GM12872 (cell line): ENCODE results near the gene CARM1.

Experiments used
- TF ChIP-seq, protein P1 (sequence below): IDR thresholded peaks from 3 replicates; pipeline ENCODE4 v1.5.1; 2011; ENCODE audit warnings: low read depth, mild to moderate bottlenecking, low read length, moderate library complexity; ENCODE audit not compliant: insufficient read depth

Gene CARM1

DNA sequence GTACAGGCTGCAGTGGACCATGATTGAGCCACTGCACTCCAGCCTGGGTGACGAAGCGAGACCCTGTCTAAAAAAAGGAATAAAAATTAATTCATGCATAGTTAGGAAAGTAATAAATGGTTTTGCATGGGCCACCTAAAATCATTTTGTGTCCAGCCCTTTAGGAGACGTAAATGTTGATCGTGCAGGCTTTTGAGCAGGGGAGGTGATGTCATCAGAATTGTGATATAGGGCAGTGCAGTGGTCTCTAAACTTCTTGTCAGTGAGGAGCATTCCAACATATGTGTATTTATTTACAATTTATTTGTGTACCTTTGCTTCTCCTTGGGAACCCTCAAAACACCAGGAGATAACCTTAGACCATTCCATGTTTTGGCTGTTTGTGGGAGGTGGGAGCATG, 92.5 kb downstream of the CARM1 start:
- TF ChIP-seq, protein P1, sequence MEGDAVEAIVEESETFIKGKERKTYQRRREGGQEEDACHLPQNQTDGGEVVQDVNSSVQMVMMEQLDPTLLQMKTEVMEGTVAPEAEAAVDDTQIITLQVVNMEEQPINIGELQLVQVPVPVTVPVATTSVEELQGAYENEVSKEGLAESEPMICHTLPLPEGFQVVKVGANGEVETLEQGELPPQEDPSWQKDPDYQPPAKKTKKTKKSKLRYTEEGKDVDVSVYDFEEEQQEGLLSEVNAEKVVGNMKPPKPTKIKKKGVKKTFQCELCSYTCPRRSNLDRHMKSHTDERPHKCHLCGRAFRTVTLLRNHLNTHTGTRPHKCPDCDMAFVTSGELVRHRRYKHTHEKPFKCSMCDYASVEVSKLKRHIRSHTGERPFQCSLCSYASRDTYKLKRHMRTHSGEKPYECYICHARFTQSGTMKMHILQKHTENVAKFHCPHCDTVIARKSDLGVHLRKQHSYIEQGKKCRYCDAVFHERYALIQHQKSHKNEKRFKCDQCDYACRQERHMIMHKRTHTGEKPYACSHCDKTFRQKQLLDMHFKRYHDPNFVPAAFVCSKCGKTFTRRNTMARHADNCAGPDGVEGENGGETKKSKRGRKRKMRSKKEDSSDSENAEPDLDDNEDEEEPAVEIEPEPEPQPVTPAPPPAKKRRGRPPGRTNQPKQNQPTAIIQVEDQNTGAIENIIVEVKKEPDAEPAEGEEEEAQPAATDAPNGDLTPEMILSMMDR = no peak

DNA sequence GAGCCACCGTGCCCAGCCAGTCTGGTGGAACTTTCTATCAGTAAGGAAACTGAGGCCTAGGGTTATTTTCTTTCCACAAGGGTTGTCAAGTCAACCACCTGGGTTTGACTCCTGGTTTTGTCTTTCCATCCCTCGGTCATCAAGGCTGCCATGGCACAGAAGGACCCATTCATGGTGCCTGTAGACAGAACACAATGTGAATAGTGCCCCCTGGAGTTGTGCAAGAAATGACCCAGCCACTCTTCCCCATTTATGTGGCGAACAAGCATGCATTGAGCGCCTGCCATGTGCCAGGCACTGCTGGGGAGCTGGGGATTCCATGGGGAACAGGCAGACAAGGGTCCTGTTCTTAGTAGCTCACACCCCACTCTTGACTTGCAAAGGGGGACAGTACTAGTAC, 93.5 kb downstream of the CARM1 start:
- TF ChIP-seq, protein P1 = no peak

DNA sequence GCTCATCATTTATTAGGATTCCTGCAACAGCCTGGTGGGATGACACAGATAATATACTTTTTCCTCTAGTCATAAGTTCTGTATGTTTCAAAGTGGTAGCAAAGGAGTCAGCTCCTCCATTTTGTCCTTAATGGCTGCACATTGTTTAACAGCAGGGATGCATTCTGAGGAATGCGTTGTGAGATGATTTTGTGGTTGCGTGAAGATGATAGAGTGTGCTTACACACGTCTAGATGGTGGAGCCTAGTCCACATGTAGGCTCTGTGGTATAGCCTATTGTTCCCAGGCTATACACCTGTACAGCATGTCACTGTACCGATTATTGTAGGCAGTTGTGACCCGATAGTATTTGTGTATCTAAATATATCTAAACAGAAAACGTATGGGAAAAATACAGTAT, 94.0 kb downstream of the CARM1 start:
- TF ChIP-seq, protein P1 = no peak

DNA sequence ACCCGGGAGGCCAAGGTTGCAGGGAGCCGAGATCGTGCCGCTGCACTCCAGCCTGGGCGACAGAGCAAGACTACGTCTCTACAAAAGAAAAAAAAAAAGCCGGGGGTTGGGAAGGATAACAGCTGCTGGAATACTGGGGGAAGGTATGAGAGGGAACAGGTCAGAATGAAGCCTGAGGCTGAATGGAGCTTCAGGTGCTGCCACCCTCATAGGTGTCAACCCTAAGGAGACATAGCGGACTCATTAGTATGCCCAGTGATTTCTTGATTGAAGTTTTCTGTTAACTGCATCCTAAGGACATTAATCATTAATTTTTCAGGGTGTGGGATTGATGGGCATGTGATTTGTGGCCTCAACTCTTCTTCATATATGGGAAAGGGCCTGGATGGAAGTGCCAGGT, 95.5 kb downstream of the CARM1 start:
- TF ChIP-seq, protein P1 = no peak

DNA sequence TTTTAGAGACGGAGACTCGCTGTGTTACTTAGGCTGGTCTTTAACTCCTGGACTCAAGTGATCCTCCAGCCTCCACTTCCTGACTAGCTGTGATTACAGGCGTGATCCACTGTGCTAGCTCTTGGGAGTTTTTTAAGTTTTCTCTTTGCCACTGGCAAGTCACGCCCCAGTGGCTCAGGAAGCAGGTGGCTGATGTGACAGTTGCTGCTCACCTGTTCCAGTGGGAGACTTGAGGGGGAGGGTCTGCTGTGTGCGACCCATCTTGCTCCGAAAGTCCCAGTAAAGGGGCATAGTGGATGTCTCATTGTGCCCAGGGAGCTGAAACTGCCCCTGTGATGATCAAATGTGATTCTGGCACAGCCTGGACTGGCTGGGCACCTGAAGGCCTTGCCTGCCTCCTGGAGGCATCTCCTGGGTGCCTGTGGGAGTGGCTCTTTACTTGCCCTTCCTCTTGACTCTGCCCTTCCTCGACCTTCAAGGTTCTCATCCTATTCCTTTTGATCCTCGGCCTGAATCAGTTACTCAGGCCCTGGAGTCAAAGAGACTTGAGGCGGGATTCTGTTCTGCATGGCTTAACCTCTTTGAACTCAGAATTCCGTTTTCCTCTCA, 97.3 kb downstream of the CARM1 start:
- TF ChIP-seq, protein P1 = peak; percentile 22; the same call in 1 of the 3 replicates

DNA sequence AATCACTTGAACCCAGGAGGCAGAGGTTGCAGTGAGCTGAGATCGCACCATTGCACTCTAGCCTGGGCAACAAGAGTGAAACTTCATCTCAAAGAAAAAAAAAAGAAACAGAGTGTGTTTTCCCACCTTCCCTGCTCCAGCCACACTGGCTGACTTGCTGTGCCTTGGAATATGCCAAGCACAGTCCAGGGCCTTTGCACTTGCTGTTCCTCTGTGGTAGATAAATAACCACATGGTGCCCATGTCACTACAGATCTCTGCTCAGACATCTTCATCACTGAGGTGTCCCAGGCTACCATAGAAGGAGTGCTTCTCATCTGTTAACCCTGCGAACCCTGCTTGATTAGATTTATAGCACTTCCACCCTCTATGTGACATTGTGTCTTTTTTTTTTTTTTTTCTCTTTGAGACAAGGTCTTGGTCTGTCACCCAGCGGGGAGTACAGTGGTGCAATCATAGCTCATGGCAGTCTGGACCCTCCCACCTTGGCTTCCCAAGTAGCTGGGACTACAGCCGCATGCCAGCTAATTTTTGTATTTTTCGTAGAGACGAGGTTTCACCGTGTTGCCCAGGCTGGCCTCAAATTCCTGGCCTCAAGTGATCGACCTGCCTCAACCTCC, 99.9 kb downstream of the CARM1 start:
- TF ChIP-seq, protein P1 = no peak
